ENCODE results near the gene EPSTI1. TPM values are rescaled to one million over a fixed set of nuclear protein-coding genes. Genes with fewer than 3 reads are reported as not detected.
A peak's percentile ranks its signal among the peaks of the same experiment; 100 is the strongest.

The EPSTI1 gene
- total RNA-seq, 1 experiment from 2014 or later = not detected

GRCh38 chr13:42999491-42999890 lies 7.5 kb upstream of the EPSTI1 start:
- peaks cover 38% of the 10 kb centered on the region for H3K4me1 Mint-ChIP-seq (ENCODE audit: insufficient read depth, unreplicated experiment)
- TF ChIP-seq CTCF (IDR thresholded peaks at IDR 0.05; ENCODE audit: unreplicated experiment) = no peak
- peaks cover 8% of the 10 kb centered on the region for H3K9me3 Mint-ChIP-seq (ENCODE audit: unreplicated experiment)
- H3K4me3 Mint-ChIP-seq (ENCODE audit: unreplicated experiment) = no peak overlapping the region
- H3K27ac Mint-ChIP-seq (ENCODE audit: low read depth, unreplicated experiment) = no peak overlapping the region
- intact Hi-C loops (cut with micrococcal nuclease) = loop anchor here (10.0 kb wide), 1 partner anchor 105 kb away; no protein-coding TSS in a partner anchor
- DNase-seq (ENCODE audit: unreplicated experiment) = no peak
- ChIA-PET CTCF (interaction anchor here (2.4 kb wide), 1 partner anchor 30 kb away, joined by 8 read pairs; no protein-coding TSS in a partner anchor), POLR2A (interaction anchor here (1.1 kb wide), 1 partner anchor 35 kb away, joined by 3 read pairs; no protein-coding TSS in a partner anchor)
- H3K36me3 Mint-ChIP-seq (ENCODE audit: insufficient read depth, unreplicated experiment) = no peaks in the 10 kb centered on the region
- BruUV-seq (replicated peaks) = no TSS peak
- H3K27me3 Mint-ChIP-seq (ENCODE audit: insufficient read depth, unreplicated experiment) = no peaks in the 10 kb centered on the region

- peak overlapping the region; percentile 96 for H3K27ac Mint-ChIP-seq (ENCODE audit: low read depth, unreplicated experiment)
- H3K36me3 Mint-ChIP-seq (ENCODE audit: insufficient read depth, unreplicated experiment) = no peaks in the 10 kb centered on the region
- DNase-seq (ENCODE audit: unreplicated experiment) = no peak
- BruUV-seq (replicated peaks) = no TSS peak
- CTCF ChIA-PET = interaction anchor here (0.6 to 2.2 kb wide), 4 partner anchors 14 to 58 kb away, joined by 3 to 13 read pairs (median 4); no protein-coding TSS in a partner anchor
- POLR2A ChIA-PET = interaction anchor here (0.8 to 2.3 kb wide), 9 partner anchors 8 to 278 kb away, joined by 3 to 11 read pairs (median 4); no protein-coding TSS in a partner anchor
- H3K9me3 Mint-ChIP-seq (ENCODE audit: unreplicated experiment) = peaks cover 8% of the 10 kb centered on the region
- H3K27me3 Mint-ChIP-seq (ENCODE audit: insufficient read depth, unreplicated experiment) = no peaks in the 10 kb centered on the region
- intact Hi-C loops (cut with micrococcal nuclease) = loop anchor here (2.0 to 10.0 kb wide), 3 partner anchors 29 to 103 kb away; no protein-coding TSS in a partner anchor
- TF ChIP-seq CTCF (IDR thresholded peaks at IDR 0.05; ENCODE audit: unreplicated experiment) = no peak
- no peak overlapping the region for H3K4me3 Mint-ChIP-seq (ENCODE audit: unreplicated experiment)
- H3K4me1 Mint-ChIP-seq (ENCODE audit: insufficient read depth, unreplicated experiment) = peaks cover 28% of the 10 kb centered on the region
Observed at GRCh38 chr13:42997381-42997780, 5.3 kb upstream of the EPSTI1 start.

- BruUV-seq (replicated peaks) = no TSS peak
- H3K4me1 Mint-ChIP-seq (ENCODE audit: insufficient read depth, unreplicated experiment) = peaks cover 21% of the 10 kb centered on the region
- no peak for TF ChIP-seq CTCF (IDR thresholded peaks at IDR 0.05; ENCODE audit: unreplicated experiment)
- ChIA-PET CTCF (interaction anchor here (0.7 to 2.2 kb wide), 3 partner anchors 27 to 794 kb away, joined by 3 to 13 read pairs (median 6); no protein-coding TSS in a partner anchor), POLR2A (interaction anchor here (0.7 to 2.3 kb wide), 11 partner anchors 9 to 277 kb away, joined by 3 to 11 read pairs (median 4); no protein-coding TSS in a partner anchor)
- peak; percentile 91 for DNase-seq (ENCODE audit: unreplicated experiment)
- H3K4me3 Mint-ChIP-seq (ENCODE audit: unreplicated experiment) = peak overlapping the region; percentile 15
- H3K27ac Mint-ChIP-seq (ENCODE audit: low read depth, unreplicated experiment) = peak overlapping the region; percentile 96
- peaks cover under 1% of the 10 kb centered on the region for H3K9me3 Mint-ChIP-seq (ENCODE audit: unreplicated experiment)
- no peaks in the 10 kb centered on the region for H3K27me3 Mint-ChIP-seq (ENCODE audit: insufficient read depth, unreplicated experiment)
- H3K36me3 Mint-ChIP-seq (ENCODE audit: insufficient read depth, unreplicated experiment) = no peaks in the 10 kb centered on the region
- intact Hi-C loops (cut with micrococcal nuclease) = loop anchor here (1.0 to 10.0 kb wide), 4 partner anchors 9 to 102 kb away; no protein-coding TSS in a partner anchor
Observed at GRCh38 chr13:42996584-42996983, 4.5 kb upstream of the EPSTI1 start.

- H3K27me3 Mint-ChIP-seq (ENCODE audit: insufficient read depth, unreplicated experiment) = no peaks in the 10 kb centered on the region
- ChIA-PET POLR2A (interaction anchor here (0.6 to 0.7 kb wide), 3 partner anchors 12 to 33 kb away, joined by 3 read pairs; no protein-coding TSS in a partner anchor), CTCF (interaction anchor here (1.0 kb wide), 1 partner anchor 25 kb away, joined by 3 read pairs; no protein-coding TSS in a partner anchor)
- H3K4me3 Mint-ChIP-seq (ENCODE audit: unreplicated experiment) = no peak overlapping the region
- DNase-seq (ENCODE audit: unreplicated experiment) = no peak
- H3K4me1 Mint-ChIP-seq (ENCODE audit: insufficient read depth, unreplicated experiment) = peaks cover 18% of the 10 kb centered on the region
- TF ChIP-seq CTCF (IDR thresholded peaks at IDR 0.05; ENCODE audit: unreplicated experiment) = no peak
- H3K9me3 Mint-ChIP-seq (ENCODE audit: unreplicated experiment) = no peaks in the 10 kb centered on the region
- H3K36me3 Mint-ChIP-seq (ENCODE audit: insufficient read depth, unreplicated experiment) = no peaks in the 10 kb centered on the region
- intact Hi-C loops (cut with micrococcal nuclease) = loop anchor here (10.0 kb wide), 1 partner anchor 100 kb away; no protein-coding TSS in a partner anchor
- no TSS peak for BruUV-seq (replicated peaks)
- peak overlapping the region; percentile 96 for H3K27ac Mint-ChIP-seq (ENCODE audit: low read depth, unreplicated experiment)
Observed at GRCh38 chr13:42994878-42995277, 2.8 kb upstream of the EPSTI1 start.
